Measurements from ENCODE around the gene PPAN. TPM values are rescaled to one million over a fixed set of nuclear protein-coding genes. Genes with fewer than 3 reads are reported as not detected.

The PPAN gene
- total and polyA plus RNA-seq, 7 donors, result 16.2 to 58.7 (median 25.2) TPM

GRCh38 chr19:10132905-10133304 lies 26.7 kb downstream of the PPAN start:
- no peak for DNase-seq
- WGBS, 2 donors, result 90 to 92% methylated on average over 7 of the region's 7 CpGs
- Histone ChIP-seq H3K4me1 (no peaks in the 10 kb centered on the region), H3K9me3 (no peaks in the 10 kb centered on the region), H3K4me3 (no peak overlapping the region), H3K36me3 (peaks cover 9 to 69% (median 31%) of the 10 kb centered on the region in 4 donors), H3K27ac (no peak overlapping the region), H3K27me3 (no peaks in the 10 kb centered on the region)
- TF ChIP-seq CTCF (IDR thresholded peaks at IDR 0.05) (no peak), POLR2AphosphoS5 (IDR thresholded peaks at IDR 0.05) (no peak), EP300 (IDR thresholded peaks at IDR 0.05) (no peak), POLR2A (IDR thresholded peaks at IDR 0.05) (no peak)
- intact Hi-C loops (cut with DNase I), result no loop called here

- H3K4me3 ChIP-seq, result no peak overlapping the region
- peaks cover 9 to 69% (median 37%) of the 10 kb centered on the region in 4 donors for H3K36me3 ChIP-seq
- H3K9me3 ChIP-seq, result no peaks in the 10 kb centered on the region
- no peak for TF ChIP-seq POLR2AphosphoS5 (IDR thresholded peaks at IDR 0.05)
- no peak for TF ChIP-seq CTCF (IDR thresholded peaks at IDR 0.05)
- no peak for TF ChIP-seq POLR2A (IDR thresholded peaks at IDR 0.05)
- TF ChIP-seq EP300 (IDR thresholded peaks at IDR 0.05), result no peak
- H3K4me1 ChIP-seq, result no peaks in the 10 kb centered on the region
- 86 to 88% methylated on average over 11 of the region's 11 CpGs for WGBS, 2 donors
- no peak for DNase-seq
- intact Hi-C loops (cut with DNase I), result no loop called here
- no peaks in the 10 kb centered on the region for H3K27me3 ChIP-seq
- no peak overlapping the region for H3K27ac ChIP-seq
Measured at GRCh38 chr19:10133596-10133995, 27.4 kb downstream of the PPAN start.

DNA sequence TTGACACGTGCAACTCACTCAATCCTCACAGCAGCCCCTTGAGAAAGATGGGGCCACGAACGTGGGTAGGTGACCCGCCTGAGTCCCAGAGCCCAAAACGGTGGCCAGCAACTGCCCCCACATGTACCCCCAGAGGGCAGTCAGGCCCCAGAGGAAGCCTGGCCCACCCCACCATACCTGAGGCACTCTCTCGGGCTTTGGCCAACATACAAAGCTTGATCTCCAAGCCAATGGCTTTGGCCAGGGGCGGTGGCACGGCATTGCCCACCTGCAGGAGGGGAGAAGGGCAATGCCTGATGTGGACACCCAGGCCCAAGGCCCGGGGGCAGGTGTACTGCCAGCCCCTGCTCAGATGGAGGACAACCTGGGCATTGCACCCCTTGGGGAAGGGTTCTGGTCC lies 27.9 kb downstream of the PPAN start:
- no peak for DNase-seq
- intact Hi-C loops (cut with DNase I), result no loop called here
- H3K9me3 ChIP-seq, result no peaks in the 10 kb centered on the region
- no peak overlapping the region for H3K27ac ChIP-seq
- H3K27me3 ChIP-seq, result no peaks in the 10 kb centered on the region
- peaks cover 9 to 69% (median 39%) of the 10 kb centered on the region in 4 donors for H3K36me3 ChIP-seq
- TF ChIP-seq CTCF (IDR thresholded peaks at IDR 0.05) (no peak), POLR2AphosphoS5 (IDR thresholded peaks at IDR 0.05) (no peak), EP300 (IDR thresholded peaks at IDR 0.05) (no peak), POLR2A (IDR thresholded peaks at IDR 0.05) (no peak)
- no peaks in the 10 kb centered on the region for H3K4me1 ChIP-seq
- WGBS, 2 donors, result 94 to 96% methylated on average over 9 of the region's 9 CpGs
- H3K4me3 ChIP-seq, result no peak overlapping the region

GRCh38 chr19:10135551-10136334 lies 29.6 kb downstream of the PPAN start:
- H3K9me3 ChIP-seq, result no peaks in the 10 kb centered on the region
- peaks cover 9 to 86% (median 55%) of the 10 kb centered on the region in 4 donors for H3K36me3 ChIP-seq
- intact Hi-C loops (cut with DNase I), result no loop called here
- no peaks in the 10 kb centered on the region for H3K27me3 ChIP-seq
- WGBS, 2 donors, result 92 to 95% methylated on average over 39 of the region's 39 CpGs
- no peak for DNase-seq
- H3K4me1 ChIP-seq, result no peaks in the 10 kb centered on the region
- no peak overlapping the region for H3K27ac ChIP-seq
- H3K4me3 ChIP-seq, result no peak overlapping the region
- TF ChIP-seq CTCF (IDR thresholded peaks at IDR 0.05), result no peak
- TF ChIP-seq EP300 (IDR thresholded peaks at IDR 0.05), result no peak
- TF ChIP-seq POLR2AphosphoS5 (IDR thresholded peaks at IDR 0.05), result no peak
- no peak for TF ChIP-seq POLR2A (IDR thresholded peaks at IDR 0.05)

Data from sigmoid colon (tissue), 7 donors.